Ascending aorta (tissue), 2 donors: ENCODE results near the gene CD247. TPM values are rescaled to one million over a fixed set of nuclear protein-coding genes. Genes with fewer than 3 reads are reported as not detected.

Source experiments
- DNase-seq, 2 donors: peaks; one replicate each; pipeline ENCODE4 v3.0.0-alpha.2; 2019; ENCODE audit warnings: low spot score in 2 of 2
- H3K27ac ChIP-seq, 2 donors: fragments of 200-600 bp; sonication (generic); one replicate each; pipeline ENCODE4 v1.5.1; 2016 to 2017; ENCODE audit warnings: mild to moderate bottlenecking in 1 of 2
- H3K27me3 ChIP-seq: fragments of 200-600 bp; sonication (generic); one replicate; pipeline ENCODE4 v1.5.1; 2017
- H3K36me3 ChIP-seq, 2 donors: fragments of 200-600 bp; sonication (generic); one replicate each; pipeline ENCODE4 v1.5.1; 2016
- H3K4me1 ChIP-seq, 2 donors: fragments of 200-600 bp; sonication (generic); one replicate each; pipeline ENCODE4 v1.5.1; 2016 to 2017; ENCODE audit warnings: mild to moderate bottlenecking in 1 of 2
- H3K4me3 ChIP-seq, 2 donors: fragments of 200-600 bp; sonication (generic); one replicate each; pipeline ENCODE4 v1.5.1; 2016 to 2017; ENCODE audit warnings: mild to moderate bottlenecking in 1 of 2
- H3K9me3 ChIP-seq, 2 donors: fragments of 200-600 bp; sonication (generic); one replicate each; pipeline ENCODE4 v1.5.1; 2016
- CTCF ChIP-seq, 3 experiments: fragments of 200-600 bp in 2 of 3; fragments of 450-650 bp in 1 of 3; sonication (generic) in 2 of 3; IDR thresholded peaks; one replicate each; pipeline ENCODE4 v1.5.1; 2016 to 2019; ENCODE audit warnings: antibody characterized with exemption in 3 of 3, mild to moderate bottlenecking in 1 of 3, moderate library complexity in 1 of 3
- intact Hi-C: fragments of 100-400 bp; cut with DNase I; formaldehyde crosslinking; loops from one replicate; pipeline ENCODE4 v1.15.1; 2023
- total RNA-seq: library from RNA; depleted of rRNA; stranded (reverse); fragments of >200 nt; gene quantifications from one replicate; pipeline ENCODE4 v1.1.0, GENCODE V29; 2016

The CD247 gene
- total RNA-seq, 1 donor from 2014 or later, result 3.7 TPM

GRCh38 chr1:167443757-167444156, 74.6 kb downstream of the CD247 start:
- peak in 1 of 2 donors; percentile 9 for DNase-seq
- TF ChIP-seq CTCF (IDR thresholded peaks at IDR 0.05), result no peak
- Histone ChIP-seq H3K4me3 (no peak overlapping the region), H3K27me3 (no peaks in the 10 kb centered on the region), H3K27ac (no peak overlapping the region), H3K36me3 (no peaks in the 10 kb centered on the region), H3K4me1 (peaks cover 4 to 6% of the 10 kb centered on the region in 2 donors), H3K9me3 (no peaks in the 10 kb centered on the region)
- intact Hi-C loops, result loop anchor here (2.0 kb wide), 1 partner anchor 177 kb away; no protein-coding TSS in a partner anchor

GRCh38 chr1:167442854-167443565, 75.3 kb downstream of the CD247 start:
- intact Hi-C loops, result loop anchor here (1.0 to 2.0 kb wide), 2 partner anchors 176 to 377 kb away; no protein-coding TSS in a partner anchor
- Histone ChIP-seq H3K9me3 (no peaks in the 10 kb centered on the region), H3K4me3 (no peak overlapping the region), H3K36me3 (no peaks in the 10 kb centered on the region), H3K4me1 (peaks cover 4 to 6% of the 10 kb centered on the region in 2 donors), H3K27ac (no peak overlapping the region), H3K27me3 (no peaks in the 10 kb centered on the region)
- TF ChIP-seq CTCF (IDR thresholded peaks at IDR 0.05), result no peak
- DNase-seq, result peak in 1 of 2 donors; percentile 38

GRCh38 chr1:167442142-167442848, 76.0 kb downstream of the CD247 start:
- Histone ChIP-seq H3K27me3 (no peaks in the 10 kb centered on the region), H3K27ac (no peak overlapping the region), H3K9me3 (no peaks in the 10 kb centered on the region), H3K4me1 (peaks cover 4 to 6% of the 10 kb centered on the region in 2 donors), H3K4me3 (no peak overlapping the region), H3K36me3 (no peaks in the 10 kb centered on the region)
- intact Hi-C loops, result loop anchor here (1.0 to 2.0 kb wide), 2 partner anchors 175 to 376 kb away; no protein-coding TSS in a partner anchor
- peak; percentile 59 to 88 (median 79) for TF ChIP-seq CTCF (IDR thresholded peaks at IDR 0.05)
- DNase-seq, result peak in 1 of 2 donors; percentile 87

GRCh38 chr1:167441222-167441621, 77.1 kb downstream of the CD247 start:
- Histone ChIP-seq H3K4me3 (no peak overlapping the region), H3K27me3 (no peaks in the 10 kb centered on the region), H3K36me3 (no peaks in the 10 kb centered on the region), H3K27ac (no peak overlapping the region), H3K9me3 (no peaks in the 10 kb centered on the region), H3K4me1 (peaks cover 4 to 6% of the 10 kb centered on the region in 2 donors)
- DNase-seq, result no peak
- no peak for TF ChIP-seq CTCF (IDR thresholded peaks at IDR 0.05)
- intact Hi-C loops, result no loop called here

- no peaks in the 10 kb centered on the region for H3K9me3 ChIP-seq
- H3K4me3 ChIP-seq, result no peak overlapping the region
- no peak overlapping the region for H3K27ac ChIP-seq
- no peak for TF ChIP-seq CTCF (IDR thresholded peaks at IDR 0.05)
- peak in 1 of 2 donors; percentile 50 for DNase-seq
- no peaks in the 10 kb centered on the region for H3K36me3 ChIP-seq
- peaks cover 4 to 6% of the 10 kb centered on the region in 2 donors for H3K4me1 ChIP-seq
- no peaks in the 10 kb centered on the region for H3K27me3 ChIP-seq
- intact Hi-C loops, result no loop called here
Observed at GRCh38 chr1:167440776-167441175, 77.6 kb downstream of the CD247 start.
